ENCODE data around the gene CES4A. TPM values are rescaled to one million over a fixed set of nuclear protein-coding genes. Genes with fewer than 3 reads are reported as not detected.
"Not testable (repeated sequence)": the region's sequence is repeated elsewhere in the genome, so short reads cannot be mapped to it uniquely, and the experiment has no call there.

Gene CES4A
- total RNA-seq, 1 experiment from 2014 or later: 0.61 TPM

DNA sequence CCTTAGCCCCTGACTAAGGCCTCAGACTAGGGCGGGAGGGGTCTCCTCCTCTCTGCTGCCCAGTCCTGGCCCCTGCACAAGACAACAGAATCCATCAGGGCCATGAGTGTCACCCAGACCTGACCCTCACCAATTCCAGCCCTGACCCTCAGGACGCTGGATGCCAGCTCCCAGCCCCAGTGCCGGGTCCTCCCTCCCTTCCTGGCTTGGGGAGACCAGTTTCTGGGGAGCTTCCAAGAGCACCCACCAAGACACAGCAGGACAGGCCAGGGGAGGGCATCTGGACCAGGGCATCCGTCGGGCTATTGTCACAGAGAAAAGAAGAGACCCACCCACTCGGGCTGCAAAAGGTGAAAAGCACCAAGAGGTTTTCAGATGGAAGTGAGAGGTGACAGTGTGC is 14.7 kb upstream of the CES4A start:
- TF ChIP-seq JUN (CRISPR knock-in tag; IDR thresholded peaks at IDR 0.05): no peak
- TF ChIP-seq GRHL2 (CRISPR knock-in tag; IDR thresholded peaks at IDR 0.05; ENCODE audit: insufficient replicate concordance, severe bottlenecking): no peak
- TF ChIP-seq JAZF1 (CRISPR knock-in tag; IDR thresholded peaks at IDR 0.05): no peak
- TF ChIP-seq CDX4 (CRISPR knock-in tag; IDR thresholded peaks at IDR 0.05; ENCODE audit: borderline replicate concordance): no peak
- TF ChIP-seq GTF2I (CRISPR knock-in tag; conservative IDR thresholded peaks at IDR 0.05): no peak
- TF ChIP-seq ATF3 (CRISPR knock-in tag; conservative IDR thresholded peaks at IDR 0.05): no peak
- no peak for TF ChIP-seq ETV6 (CRISPR knock-in tag; IDR thresholded peaks at IDR 0.05)
- no peak for TF ChIP-seq ZNF263 (CRISPR knock-in tag; IDR thresholded peaks at IDR 0.05; ENCODE audit: low read depth)
- TF ChIP-seq NFATC4 (CRISPR knock-in tag; IDR thresholded peaks at IDR 0.05): no peak
- no peak for TF ChIP-seq IRF1 (CRISPR knock-in tag; IDR thresholded peaks at IDR 0.05)
- TF ChIP-seq E2F5 (CRISPR knock-in tag; IDR thresholded peaks at IDR 0.05): no peak
- no peak for TF ChIP-seq ZNF423 (CRISPR knock-in tag; IDR thresholded peaks at IDR 0.05)
- no peak for TF ChIP-seq ZNF512 (CRISPR knock-in tag; IDR thresholded peaks at IDR 0.05; ENCODE audit: borderline replicate concordance)
- no peak for TF ChIP-seq TEAD1 (CRISPR knock-in tag; IDR thresholded peaks at IDR 0.05)
- no peak for TF ChIP-seq EMX1 (CRISPR knock-in tag; IDR thresholded peaks at IDR 0.05)
- no peak for TF ChIP-seq E2F4 (CRISPR knock-in tag; IDR thresholded peaks at IDR 0.05; ENCODE audit: borderline replicate concordance, low read depth)
- TF ChIP-seq ELF4 (CRISPR knock-in tag; IDR thresholded peaks at IDR 0.05; ENCODE audit: low read depth): no peak
- no peak for TF ChIP-seq ZNF232 (CRISPR knock-in tag; IDR thresholded peaks at IDR 0.05)
- peaks cover 6% of the 10 kb centered on the region for H3K4me1 Mint-ChIP-seq
- H3K4me3 Mint-ChIP-seq: no peak overlapping the region
- H3K27me3 Mint-ChIP-seq (ENCODE audit: low read depth): no peaks in the 10 kb centered on the region; the same call in 1 of the 2 replicates
- no peak overlapping the region for H3K27ac Mint-ChIP-seq
- ChIA-PET POLR2A (no interaction called here), CTCF (interaction anchor here (1.3 to 6.8 kb wide), 5 partner anchors 13 to 181 kb away, joined by 3 to 39 read pairs (median 10); partner anchors contain the start of gene CES3)
- H3K9me3 Mint-ChIP-seq: no peaks in the 10 kb centered on the region
- no peak for ATAC-seq
- H3K36me3 Mint-ChIP-seq: no peaks in the 10 kb centered on the region
- no peak for DNase-seq (ENCODE audit: low spot score)

DNA sequence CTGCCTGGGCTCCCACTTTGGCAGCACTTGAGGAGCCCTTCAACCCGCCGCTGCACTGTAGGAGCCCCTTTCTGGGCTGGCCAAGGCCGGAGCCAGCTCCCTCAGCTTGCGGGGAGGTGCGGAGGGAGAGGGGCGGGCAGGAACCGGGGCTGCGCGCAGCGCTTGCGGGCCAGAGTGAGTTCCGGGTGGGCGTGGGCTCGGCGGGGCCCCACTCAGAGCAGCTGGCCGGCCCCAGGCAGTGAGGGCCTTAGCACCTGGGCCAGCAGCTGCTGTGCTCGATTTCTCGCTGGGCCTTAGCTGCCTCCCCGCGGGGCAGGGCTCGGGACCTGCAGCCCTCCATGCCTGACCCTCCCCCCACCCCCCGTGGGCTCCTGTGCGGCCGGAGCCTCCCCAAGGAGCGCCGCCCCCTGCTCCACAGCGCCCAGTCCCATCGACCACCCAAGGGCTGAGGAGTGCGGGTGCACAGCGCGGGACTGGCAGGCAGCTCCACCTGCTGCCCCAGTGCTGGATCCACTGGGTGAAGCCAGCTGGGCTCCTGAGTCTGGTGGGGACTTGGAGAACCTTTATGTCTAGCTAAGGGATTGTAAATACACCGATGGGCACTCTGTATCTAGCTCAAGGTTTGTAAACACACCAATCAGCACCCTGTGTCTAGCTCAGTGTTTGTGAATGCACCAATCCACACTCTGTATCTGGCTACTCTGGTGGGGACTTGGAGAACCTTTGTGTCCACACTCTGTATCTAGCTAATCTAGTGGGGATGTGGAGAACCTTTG is 14.0 kb upstream of the CES4A start:
- H3K4me3 Mint-ChIP-seq: not testable (repeated sequence)

More for the DNA sequence above, 14.0 kb upstream of the CES4A start:
- TF ChIP-seq ZNF121 (CRISPR knock-in tag; IDR thresholded peaks at IDR 0.05): 0 out of 2 replicates have a peak, but pooled peaks have one; percentile 33
- H3K27ac Mint-ChIP-seq; H3K4me1 Mint-ChIP-seq; POLR2A ChIA-PET; H3K9me3 Mint-ChIP-seq; ATAC-seq; H3K36me3 Mint-ChIP-seq; DNase-seq (ENCODE audit: low spot score); H3K27me3 Mint-ChIP-seq (ENCODE audit: low read depth): not testable (repeated sequence)
- CTCF ChIA-PET: interaction anchor here (1.2 to 6.8 kb wide), 7 partner anchors 13 to 211 kb away, joined by 3 to 39 read pairs (median 10); partner anchors contain the start of gene CES3

Measured in WTC11 (cell line).